GM18517 (cell line): ENCODE measurements around the gene AGO3.
"Not testable (repeated sequence)": the region's sequence is repeated elsewhere in the genome, so short reads cannot be mapped to it uniquely, and the experiment has no call there.

Source experiments
- ATAC-seq: cut with Tn5 transposase; IDR thresholded peaks from one replicate; pipeline ENCODE4 v1.9.1; 2021; ENCODE audit warnings: mild to moderate bottlenecking, moderate library complexity; ENCODE audit not compliant: unreplicated experiment

The AGO3 gene

GRCh38 chr1:35924838-35925237 lies 6.1 kb upstream of the AGO3 start:
- ATAC-seq: no peak

DNA sequence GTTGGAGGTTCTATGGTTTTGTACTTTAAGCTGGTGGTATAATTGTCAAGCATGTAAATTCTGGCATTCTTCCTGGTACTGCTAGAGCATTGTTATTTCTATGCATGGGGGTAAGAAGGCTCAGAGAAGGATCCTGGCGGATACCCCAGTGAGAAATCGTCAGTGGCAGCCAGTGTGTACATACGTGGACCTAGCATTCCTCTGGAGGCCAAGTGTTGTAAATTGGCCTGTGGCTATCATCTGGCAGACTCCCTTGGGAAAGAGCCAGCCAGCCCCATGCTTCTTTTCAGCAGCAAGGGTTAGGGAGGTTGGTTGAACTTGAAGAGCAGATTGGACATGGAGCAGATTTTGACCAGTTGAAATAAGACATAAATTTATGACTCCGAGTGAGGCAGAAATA lies 5.2 kb upstream of the AGO3 start:
- ATAC-seq: no peak

DNA sequence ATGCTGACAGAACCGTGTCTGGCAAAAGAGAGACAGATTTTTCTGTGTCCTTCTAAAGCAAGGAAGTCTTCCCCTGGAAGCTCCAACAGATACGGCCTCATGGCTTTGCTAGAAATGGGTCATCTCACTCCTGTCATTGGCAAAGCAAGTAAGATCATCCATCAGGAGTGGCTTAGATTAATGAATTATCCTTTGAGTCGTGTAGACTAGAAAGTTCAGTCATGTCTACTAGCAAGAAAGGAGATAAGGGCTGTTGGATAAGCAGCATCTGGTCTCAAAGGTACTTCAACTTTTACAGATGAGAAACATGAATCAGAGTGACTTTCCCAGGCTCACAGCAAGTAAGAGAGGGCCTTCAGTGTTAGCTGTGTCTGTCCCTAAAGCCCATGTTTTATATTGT lies 3.4 kb upstream of the AGO3 start:
- ATAC-seq: no peak

GRCh38 chr1:35929730-35930592 lies 944 bp upstream of the AGO3 start:
- ATAC-seq: no peak

GRCh38 chr1:35931446-35932157 lies 697 bp downstream of the AGO3 start:
- ATAC-seq: peak; percentile 33

GRCh38 chr1:35932158-35932636 lies 1.3 kb downstream of the AGO3 start:
- no peak for ATAC-seq

GRCh38 chr1:35932941-35933340 lies 2.0 kb downstream of the AGO3 start:
- ATAC-seq: no peak

DNA sequence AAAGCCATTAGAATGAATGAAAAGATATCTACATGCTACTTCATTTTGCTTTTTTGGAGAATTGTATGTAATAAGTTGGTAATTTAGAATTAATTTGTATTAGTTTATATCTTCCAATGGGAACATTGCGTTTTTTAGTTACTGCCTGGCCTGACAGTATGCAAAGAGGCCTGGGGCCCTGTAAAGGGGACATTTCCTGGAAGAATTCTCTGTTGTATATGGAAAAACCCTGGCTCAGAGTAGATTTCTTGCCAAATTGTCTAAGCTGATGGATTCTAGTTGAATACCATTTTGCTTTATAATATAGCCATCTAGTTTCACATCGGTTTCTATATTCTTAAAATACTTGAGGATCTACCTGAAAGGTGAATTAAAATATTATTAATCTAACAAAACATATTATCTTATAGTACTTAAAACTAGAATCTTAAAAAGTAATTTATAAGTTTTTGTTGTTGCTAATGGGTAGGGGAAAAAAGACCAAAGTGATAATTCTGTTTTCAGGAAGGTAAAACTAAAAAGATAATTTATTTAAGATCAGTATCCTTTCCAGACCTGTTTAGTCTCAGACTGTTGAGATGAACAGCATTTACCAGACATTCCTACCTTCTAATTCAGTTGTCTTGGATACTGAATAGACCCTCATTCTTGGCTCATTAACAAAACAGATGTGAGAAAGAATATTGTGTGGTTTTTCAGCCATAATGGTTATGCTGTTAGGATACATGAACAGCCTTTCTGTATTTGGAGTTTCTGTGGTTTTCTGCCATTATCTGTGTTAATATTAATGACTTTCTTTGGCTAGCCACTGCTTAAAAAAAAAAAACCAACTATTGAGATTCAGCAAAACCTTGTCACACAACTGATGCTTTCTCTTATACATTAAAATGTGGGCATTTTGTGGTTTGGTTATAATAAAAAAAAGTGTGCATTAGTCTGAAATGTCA lies 4.8 kb downstream of the AGO3 start:
- ATAC-seq: no peak

- ATAC-seq: no peak
These were observed 5.9 kb downstream of the AGO3 start for GRCh38 chr1:35936838-35937237.

DNA sequence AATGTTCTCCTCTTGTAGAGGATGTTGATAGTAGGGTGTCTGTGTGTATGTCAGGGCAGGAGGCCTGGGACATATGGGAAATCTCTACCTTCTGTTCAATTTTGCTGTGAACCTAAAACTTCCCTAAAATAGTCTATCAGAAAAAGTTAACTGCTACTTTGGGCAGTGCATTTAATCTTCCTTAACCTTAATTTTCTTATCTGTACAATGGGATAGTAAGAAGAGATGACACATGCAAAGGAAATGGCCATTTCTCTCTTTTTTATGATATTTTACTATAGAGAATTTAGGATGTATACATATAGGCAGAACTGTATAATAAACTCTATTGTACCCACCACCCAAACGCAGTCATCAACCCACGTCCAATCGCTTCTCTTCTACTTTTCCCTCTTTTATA lies 8.6 kb downstream of the AGO3 start:
- ATAC-seq: no peak

DNA sequence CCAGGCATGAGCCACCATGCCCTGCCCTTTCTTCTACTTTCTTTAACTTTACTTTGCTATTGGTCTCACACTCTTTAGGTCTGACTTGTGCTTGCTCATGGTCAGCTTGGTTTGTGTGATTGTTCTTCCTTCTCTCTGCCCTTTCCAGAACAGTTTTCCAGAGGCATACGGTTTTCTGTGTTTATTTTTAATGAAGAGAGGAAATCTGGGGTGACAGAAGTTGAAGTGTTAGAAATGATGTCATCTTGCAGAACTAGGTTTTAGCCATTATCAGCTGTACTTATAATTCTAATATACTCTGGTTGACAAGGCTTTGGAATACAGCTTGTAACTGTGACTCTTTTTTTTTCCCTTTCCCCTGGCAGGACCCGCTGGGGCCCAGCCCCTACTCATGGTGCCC lies 14.4 kb downstream of the AGO3 start:
- no peak for ATAC-seq

- ATAC-seq: no peak
These were observed 16.6 kb downstream of the AGO3 start for GRCh38 chr1:35947547-35947946.

GRCh38 chr1:35958558-35958957 lies 27.7 kb downstream of the AGO3 start:
- no peak for ATAC-seq

DNA sequence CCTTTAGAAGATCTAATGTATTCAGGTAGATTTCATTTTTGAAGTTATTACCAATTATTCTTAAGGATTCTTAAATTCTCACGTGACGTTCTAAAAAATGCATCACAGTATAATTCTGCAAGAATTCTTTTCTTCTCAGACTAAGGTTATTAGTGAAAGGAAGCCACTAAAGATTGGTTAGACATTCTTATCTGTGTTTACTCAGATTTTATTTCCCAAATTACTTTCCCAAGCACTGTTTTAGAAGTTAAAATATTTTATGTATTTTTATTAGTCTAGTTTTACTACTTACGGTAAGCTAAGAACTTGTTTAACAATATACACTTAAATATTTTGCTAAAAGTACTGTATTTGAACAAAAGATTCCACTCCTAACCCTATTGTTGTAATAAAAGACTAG lies 28.4 kb downstream of the AGO3 start:
- no peak for ATAC-seq

- ATAC-seq: no peak
These were observed 32.0 kb downstream of the AGO3 start for GRCh38 chr1:35962952-35963351.

DNA sequence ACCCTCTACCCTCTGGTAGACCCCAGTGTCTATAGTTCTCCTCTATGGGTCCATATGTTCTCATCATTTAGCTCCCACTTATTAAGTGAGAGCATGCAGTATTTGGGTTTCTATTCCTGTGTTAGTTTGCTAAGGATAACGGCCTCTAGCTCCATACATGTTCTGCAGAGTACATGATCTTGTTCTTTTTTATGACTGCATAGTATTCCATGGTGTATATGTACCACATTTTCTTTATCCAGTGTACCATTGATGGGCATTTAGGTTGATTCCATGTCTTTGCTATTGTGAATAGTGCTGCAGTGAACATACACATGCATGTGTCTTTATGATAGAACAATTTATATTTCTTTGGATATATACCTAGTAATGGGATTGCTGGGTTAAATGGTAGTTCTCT lies 33.4 kb downstream of the AGO3 start:
- ATAC-seq: not testable (repeated sequence)

GRCh38 chr1:35968396-35968795 lies 37.5 kb downstream of the AGO3 start:
- no peak for ATAC-seq

- no peak for ATAC-seq
These were observed 40.7 kb downstream of the AGO3 start for GRCh38 chr1:35971601-35972000.

DNA sequence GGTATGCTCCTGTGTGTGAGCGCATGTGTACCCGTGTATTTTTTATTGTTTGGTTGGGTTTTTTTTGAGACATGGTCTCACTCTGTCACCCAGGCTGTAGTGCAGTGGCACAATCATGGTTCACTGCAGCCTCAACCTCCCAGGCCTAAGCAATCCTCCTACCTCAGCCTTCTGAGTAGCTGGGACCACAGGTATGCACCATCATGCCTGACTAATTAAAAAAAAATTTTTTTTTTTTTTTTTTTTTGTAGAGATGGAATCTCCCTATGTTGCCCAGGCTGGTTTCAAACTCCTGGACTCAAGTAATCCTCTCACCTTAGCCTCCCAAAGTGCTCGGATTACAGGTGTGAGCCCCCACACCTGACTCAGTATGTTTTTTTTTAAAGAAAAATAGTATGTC lies 41.7 kb downstream of the AGO3 start:
- not testable (repeated sequence) for ATAC-seq

GRCh38 chr1:35980090-35980489 lies 49.2 kb downstream of the AGO3 start:
- no peak for ATAC-seq

DNA sequence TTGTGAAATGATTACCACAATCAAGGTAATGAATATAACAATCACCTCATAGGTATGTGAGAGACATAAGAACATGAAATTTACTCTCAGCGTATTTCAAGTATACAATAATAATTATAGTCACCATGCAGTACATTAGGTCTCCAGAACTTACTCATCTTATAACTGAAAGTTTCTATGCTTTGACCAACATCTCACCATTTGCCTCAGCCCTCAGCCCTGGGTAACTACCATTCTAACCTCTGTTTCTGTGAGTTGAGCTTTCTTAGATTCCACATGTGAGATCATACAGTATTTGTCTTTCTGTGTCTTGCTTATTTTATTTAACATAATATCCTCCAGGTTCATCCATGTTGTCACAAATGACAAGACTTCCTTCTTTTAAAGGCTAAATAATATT lies 57.3 kb downstream of the AGO3 start:
- ATAC-seq: no peak
